Ectodermal cell (in vitro differentiated cells): ENCODE measurements around the gene COL13A1.

ENCODE experiments used
- H3K27ac ChIP-seq: 2 replicates; pipeline ENCODE4 v1.7.0; 2013; ENCODE audit warnings: mild to moderate bottlenecking, low read depth, low read length; ENCODE audit not compliant: insufficient read depth, poor library complexity, severe bottlenecking
- H3K27me3 ChIP-seq: 2 replicates; pipeline ENCODE4 v1.7.0; 2013; ENCODE audit warnings: mild to moderate bottlenecking, low read length; ENCODE audit not compliant: insufficient read depth, control insufficient read depth, poor library complexity, severe bottlenecking
- H3K36me3 ChIP-seq: one replicate; pipeline ENCODE4 v1.7.0; 2013; ENCODE audit warnings: low read length; ENCODE audit not compliant: control insufficient read depth, insufficient read depth
- H3K4me1 ChIP-seq: one replicate; pipeline ENCODE4 v1.7.0; 2013; ENCODE audit warnings: low read length; ENCODE audit not compliant: control insufficient read depth, insufficient read depth
- H3K4me3 ChIP-seq: 2 replicates; pipeline ENCODE4 v1.7.0; 2013; ENCODE audit warnings: low read depth, low read length, control low read depth; ENCODE audit not compliant: insufficient read depth
- H3K9me3 ChIP-seq: 2 replicates; pipeline ENCODE4 v1.7.0; 2013; ENCODE audit warnings: mild to moderate bottlenecking, low read length, moderate library complexity; ENCODE audit not compliant: control insufficient read depth
- WGBS, 2 experiments: methylation state at CpG; one replicate each; pipeline ENCODE4 v1.1.7; 2013; ENCODE audit warnings: missing lambda C conversion rate in 2 of 2; 5-methylcytosine and 5-hydroxymethylcytosine counted together

The COL13A1 gene

GRCh38 chr10:69767793-69768192 lies 33.9 kb upstream of the COL13A1 start:
- Histone ChIP-seq H3K27ac (no peak overlapping the region), H3K36me3 (no peaks in the 10 kb centered on the region), H3K27me3 (no peaks in the 10 kb centered on the region), H3K9me3 (no peaks in the 10 kb centered on the region), H3K4me3 (no peak overlapping the region), H3K4me1 (peaks cover 4% of the 10 kb centered on the region)
- 91 to 94% methylated on average over 4 of the region's 4 CpGs for WGBS, 2 experiments

GRCh38 chr10:69768386-69768785 lies 33.3 kb upstream of the COL13A1 start:
- Histone ChIP-seq H3K36me3 (no peaks in the 10 kb centered on the region), H3K9me3 (no peaks in the 10 kb centered on the region), H3K27me3 (no peaks in the 10 kb centered on the region), H3K4me1 (peaks cover 4% of the 10 kb centered on the region), H3K4me3 (no peak overlapping the region), H3K27ac (no peak overlapping the region)
- 95% methylated on average over 3 to 5 of the region's 5 CpGs for WGBS, 2 experiments

- Histone ChIP-seq H3K27me3 (no peaks in the 10 kb centered on the region), H3K4me3 (no peak overlapping the region), H3K9me3 (no peaks in the 10 kb centered on the region), H3K36me3 (no peaks in the 10 kb centered on the region), H3K4me1 (peaks cover 4% of the 10 kb centered on the region), H3K27ac (no peak overlapping the region)
- WGBS, 2 experiments = 44 to 52% methylated on average over 10 of the region's 10 CpGs
Measured at GRCh38 chr10:69769395-69769992, 32.2 kb upstream of the COL13A1 start.

GRCh38 chr10:69772933-69773704 lies 28.6 kb upstream of the COL13A1 start:
- H3K27ac ChIP-seq = no peak overlapping the region
- WGBS, 2 experiments = 91 to 95% methylated on average over 8 of the region's 8 CpGs
- no peaks in the 10 kb centered on the region for H3K36me3 ChIP-seq
- peaks cover 4% of the 10 kb centered on the region for H3K4me1 ChIP-seq
- no peaks in the 10 kb centered on the region for H3K27me3 ChIP-seq
- H3K9me3 ChIP-seq = no peaks in the 10 kb centered on the region
- H3K4me3 ChIP-seq = no peak overlapping the region

- no peak overlapping the region for H3K27ac ChIP-seq
- WGBS, 2 experiments = 91 to 94% methylated on average over 2 of the region's 2 CpGs
- H3K4me1 ChIP-seq = no peaks in the 10 kb centered on the region
- H3K36me3 ChIP-seq = no peaks in the 10 kb centered on the region
- H3K9me3 ChIP-seq = no peaks in the 10 kb centered on the region
- H3K27me3 ChIP-seq = no peaks in the 10 kb centered on the region
- H3K4me3 ChIP-seq = no peak overlapping the region
Measured at GRCh38 chr10:69774596-69774995, 27.1 kb upstream of the COL13A1 start.

- H3K9me3 ChIP-seq = no peaks in the 10 kb centered on the region
- 93 to 96% methylated on average over 5 of the region's 5 CpGs for WGBS, 2 experiments
- no peak overlapping the region for H3K4me3 ChIP-seq
- H3K27ac ChIP-seq = no peak overlapping the region
- no peaks in the 10 kb centered on the region for H3K4me1 ChIP-seq
- no peaks in the 10 kb centered on the region for H3K36me3 ChIP-seq
- peaks cover 4% of the 10 kb centered on the region for H3K27me3 ChIP-seq
Measured at GRCh38 chr10:69780077-69780476, 21.6 kb upstream of the COL13A1 start.

- no peaks in the 10 kb centered on the region for H3K9me3 ChIP-seq
- no peak overlapping the region for H3K27ac ChIP-seq
- no peak overlapping the region for H3K4me3 ChIP-seq
- 54 to 62% methylated on average over 3 of the region's 3 CpGs for WGBS, 2 experiments
- H3K36me3 ChIP-seq = no peaks in the 10 kb centered on the region
- no peaks in the 10 kb centered on the region for H3K4me1 ChIP-seq
- peaks cover 4% of the 10 kb centered on the region for H3K27me3 ChIP-seq
Measured at GRCh38 chr10:69781576-69781975, 20.1 kb upstream of the COL13A1 start.

- Histone ChIP-seq H3K4me1 (no peaks in the 10 kb centered on the region), H3K4me3 (no peak overlapping the region), H3K36me3 (no peaks in the 10 kb centered on the region), H3K9me3 (no peaks in the 10 kb centered on the region), H3K27me3 (peaks cover 4% of the 10 kb centered on the region), H3K27ac (no peak overlapping the region)
- WGBS, 2 experiments = 55 to 60% methylated on average over 2 of the region's 2 CpGs
Measured at GRCh38 chr10:69783515-69783914, 18.2 kb upstream of the COL13A1 start.

- Histone ChIP-seq H3K27me3 (peaks cover 4% of the 10 kb centered on the region), H3K4me3 (no peak overlapping the region), H3K36me3 (no peaks in the 10 kb centered on the region), H3K4me1 (no peaks in the 10 kb centered on the region), H3K9me3 (no peaks in the 10 kb centered on the region), H3K27ac (no peak overlapping the region)
- WGBS, 2 experiments = 50 to 82% methylated on average over 1 of the region's 1 CpG
Measured at GRCh38 chr10:69786791-69787190, 14.9 kb upstream of the COL13A1 start.

- no peaks in the 10 kb centered on the region for H3K9me3 ChIP-seq
- no peak overlapping the region for H3K27ac ChIP-seq
- 77 to 79% methylated on average over 6 of the region's 6 CpGs for WGBS, 2 experiments
- no peaks in the 10 kb centered on the region for H3K36me3 ChIP-seq
- H3K4me3 ChIP-seq = no peak overlapping the region
- H3K4me1 ChIP-seq = no peaks in the 10 kb centered on the region
- H3K27me3 ChIP-seq = peaks cover 2% of the 10 kb centered on the region
Measured at GRCh38 chr10:69787681-69788080, 14.0 kb upstream of the COL13A1 start.
